ENCODE results near the gene NANOS2.

GRCh38 chr19:45883586-45883880 is 31.0 kb downstream of the NANOS2 start:
- TF ChIP-seq, protein P1, sequence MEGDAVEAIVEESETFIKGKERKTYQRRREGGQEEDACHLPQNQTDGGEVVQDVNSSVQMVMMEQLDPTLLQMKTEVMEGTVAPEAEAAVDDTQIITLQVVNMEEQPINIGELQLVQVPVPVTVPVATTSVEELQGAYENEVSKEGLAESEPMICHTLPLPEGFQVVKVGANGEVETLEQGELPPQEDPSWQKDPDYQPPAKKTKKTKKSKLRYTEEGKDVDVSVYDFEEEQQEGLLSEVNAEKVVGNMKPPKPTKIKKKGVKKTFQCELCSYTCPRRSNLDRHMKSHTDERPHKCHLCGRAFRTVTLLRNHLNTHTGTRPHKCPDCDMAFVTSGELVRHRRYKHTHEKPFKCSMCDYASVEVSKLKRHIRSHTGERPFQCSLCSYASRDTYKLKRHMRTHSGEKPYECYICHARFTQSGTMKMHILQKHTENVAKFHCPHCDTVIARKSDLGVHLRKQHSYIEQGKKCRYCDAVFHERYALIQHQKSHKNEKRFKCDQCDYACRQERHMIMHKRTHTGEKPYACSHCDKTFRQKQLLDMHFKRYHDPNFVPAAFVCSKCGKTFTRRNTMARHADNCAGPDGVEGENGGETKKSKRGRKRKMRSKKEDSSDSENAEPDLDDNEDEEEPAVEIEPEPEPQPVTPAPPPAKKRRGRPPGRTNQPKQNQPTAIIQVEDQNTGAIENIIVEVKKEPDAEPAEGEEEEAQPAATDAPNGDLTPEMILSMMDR (IDR thresholded peaks at IDR 0.05), result peak; percentile 61
- no peak for TF ChIP-seq ZFX (IDR thresholded peaks at IDR 0.05; ENCODE audit: borderline replicate concordance)

All from 22Rv1 (cell line).